HG03159 (cell line): ENCODE results near the gene PBX3.
A peak's percentile ranks its signal among the peaks of the same experiment; 100 is the strongest.

Source experiments
- ATAC-seq: cut with Tn5 transposase; IDR thresholded peaks from one replicate; pipeline ENCODE4 v1.9.1; 2021; ENCODE audit warnings: mild to moderate bottlenecking, moderate library complexity; ENCODE audit not compliant: unreplicated experiment

The PBX3 gene

DNA sequence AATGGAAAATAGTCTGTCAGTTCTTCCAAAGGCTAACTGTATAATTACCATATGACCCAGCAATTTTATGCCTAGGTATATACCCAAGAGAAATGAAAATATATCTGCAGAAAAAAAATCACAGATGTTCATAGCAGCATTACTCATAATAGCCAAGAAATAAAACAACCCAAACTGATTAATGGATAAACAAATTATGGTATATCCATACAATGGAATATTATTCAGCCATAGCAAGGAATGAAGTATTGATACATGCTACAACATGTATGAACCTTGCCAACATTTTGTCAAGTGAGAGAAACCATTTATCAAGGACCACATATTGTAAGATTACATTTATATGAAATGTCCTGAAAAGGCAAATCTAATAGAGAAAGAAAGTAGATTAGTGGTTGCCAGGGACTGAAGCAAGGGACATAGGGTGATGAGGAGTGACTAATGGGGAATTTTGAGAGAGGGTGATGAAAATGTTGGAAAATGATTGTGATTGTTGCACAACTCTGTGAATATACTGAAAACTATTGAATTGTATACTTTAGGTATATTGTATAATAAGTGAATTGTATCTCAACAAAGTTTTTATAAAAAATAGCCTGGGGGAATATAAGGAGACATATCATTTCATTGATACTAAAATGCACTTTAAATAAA, 114.4 kb downstream of the PBX3 start:
- no peak for ATAC-seq

DNA sequence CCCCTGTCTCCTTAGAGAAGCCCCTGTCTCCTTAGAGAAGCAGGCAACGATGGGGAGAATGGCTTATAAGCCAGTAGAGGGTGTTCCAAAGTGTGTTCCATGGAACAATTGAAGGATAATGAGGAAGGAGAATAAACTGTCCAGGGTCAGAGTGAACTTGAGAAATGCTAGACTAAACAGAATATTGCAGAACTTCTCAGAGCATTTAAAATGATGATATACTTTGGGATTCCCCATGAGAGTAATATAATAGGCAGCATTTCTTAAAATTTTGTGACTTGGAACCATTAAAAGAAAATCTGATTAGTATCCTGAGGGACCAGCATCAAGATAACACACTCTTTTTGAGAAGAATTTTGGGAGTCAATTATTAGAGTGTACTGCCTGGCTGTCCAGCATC, 116.8 kb downstream of the PBX3 start:
- ATAC-seq: no peak

DNA sequence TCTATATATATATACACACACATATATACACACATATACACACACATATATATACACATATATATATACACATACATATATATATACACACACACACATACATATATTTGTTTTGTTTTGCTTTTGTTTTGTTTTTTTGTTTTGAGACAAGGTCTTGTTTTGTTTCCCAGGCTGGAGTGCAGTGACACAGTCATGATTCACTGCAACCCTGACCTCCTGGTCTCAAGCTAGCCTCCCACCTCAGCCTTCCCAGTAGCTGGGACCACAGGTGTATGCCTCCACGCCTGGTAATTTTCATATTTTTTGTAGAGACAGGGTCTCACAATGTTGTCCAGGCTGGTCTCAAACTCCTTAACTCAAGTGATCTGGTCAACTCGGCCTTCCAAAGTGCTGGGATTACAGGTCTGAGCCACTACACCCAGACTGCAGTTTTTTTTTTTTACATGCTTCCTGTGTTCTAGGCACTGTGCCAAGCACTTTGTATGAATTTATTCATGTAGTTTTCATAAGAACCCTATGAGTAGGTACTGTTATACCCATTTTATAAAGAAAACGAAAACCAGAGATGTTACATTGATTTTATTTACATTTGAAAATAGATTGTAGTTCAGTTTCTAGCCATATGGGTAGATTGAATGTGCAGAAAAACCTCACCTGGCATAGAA, 120.7 kb downstream of the PBX3 start:
- no peak for ATAC-seq

DNA sequence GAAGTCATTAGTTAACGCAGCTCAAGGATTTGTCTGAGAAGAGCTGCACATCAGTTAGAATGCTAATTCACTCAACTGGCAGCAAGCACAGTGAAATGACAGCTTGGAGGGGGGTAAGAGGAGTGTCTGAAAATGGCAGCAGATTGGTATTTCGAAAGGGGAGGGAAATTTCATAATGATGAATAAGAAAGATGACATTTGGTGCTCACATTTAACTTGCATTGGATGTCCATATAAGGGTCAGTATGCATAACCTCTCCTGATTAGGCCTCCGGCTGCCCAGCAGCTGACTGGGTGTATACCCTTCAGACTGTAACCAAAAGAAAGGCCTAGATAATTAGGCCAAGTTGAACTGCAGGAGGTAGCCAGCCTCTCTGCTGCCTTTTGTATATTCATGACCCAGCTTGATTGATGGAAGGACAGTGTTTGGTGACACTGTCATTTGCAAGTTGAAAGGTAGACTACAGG, 131.0 kb downstream of the PBX3 start:
- ATAC-seq: no peak

DNA sequence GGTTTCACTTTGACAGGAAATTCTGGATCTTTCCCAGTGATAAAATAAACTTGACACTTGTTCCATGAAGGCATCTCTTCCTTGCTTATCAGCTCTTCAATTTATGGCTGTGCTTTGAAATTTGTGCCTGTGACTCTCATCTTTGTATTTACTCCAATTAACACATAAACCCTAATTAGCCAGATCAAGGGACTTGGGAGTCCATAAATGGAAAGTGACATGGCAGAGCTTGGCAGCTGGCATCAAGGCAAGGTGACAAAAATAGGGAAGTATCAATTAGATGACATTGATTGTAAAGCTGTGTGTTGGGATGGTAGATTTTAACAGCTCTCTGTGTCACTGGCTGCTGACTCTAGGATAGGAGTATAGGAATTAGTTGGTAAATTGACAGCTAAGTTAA, 133.9 kb downstream of the PBX3 start:
- ATAC-seq: no peak

DNA sequence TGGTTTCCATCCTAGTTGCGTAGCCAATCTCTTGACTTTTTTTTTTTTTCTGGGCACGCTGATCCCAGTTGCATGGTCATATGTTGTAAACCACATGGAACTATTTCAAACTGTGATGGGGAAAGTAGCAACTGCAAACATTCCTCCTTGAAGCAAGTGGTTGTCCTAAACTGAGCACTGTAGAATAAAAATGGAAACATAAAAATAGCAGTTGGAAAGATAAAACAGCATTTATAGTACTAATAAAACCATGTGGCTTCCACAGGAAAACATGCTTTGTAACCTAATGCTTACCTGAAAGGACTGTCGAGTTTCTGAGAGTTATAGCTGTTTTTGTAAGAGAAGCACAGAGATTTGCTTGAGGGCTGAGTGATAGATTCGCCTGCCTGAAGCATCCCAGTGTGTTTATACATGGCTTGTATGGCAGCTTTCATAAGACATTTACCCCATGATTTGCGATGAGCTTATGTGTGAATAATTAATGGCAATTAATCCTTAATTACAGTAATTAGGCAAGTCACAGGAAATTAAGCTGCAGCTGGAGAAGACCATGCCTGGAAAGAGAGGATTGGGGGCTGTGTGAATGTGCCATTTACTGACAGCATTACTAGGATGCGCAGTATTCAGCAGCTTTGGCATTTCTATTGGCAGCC, 136.5 kb downstream of the PBX3 start:
- no peak for ATAC-seq

DNA sequence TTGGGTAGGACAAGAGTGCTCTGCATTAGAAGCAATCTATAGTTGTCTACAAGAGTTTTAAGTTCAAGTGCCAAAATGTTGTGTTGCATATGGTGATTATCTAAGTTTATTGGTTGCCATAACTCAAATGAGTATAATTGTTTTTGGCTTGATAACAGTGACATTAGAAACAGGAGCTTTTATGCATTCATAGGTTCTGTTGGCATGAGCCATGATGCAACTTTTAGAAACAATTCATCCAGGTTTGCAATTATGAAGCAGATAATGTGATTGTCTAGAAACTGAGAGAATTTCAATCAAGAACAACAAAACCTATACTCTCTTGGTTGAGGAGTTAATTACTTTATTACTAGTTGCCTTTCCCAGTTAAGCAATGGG, 137.0 kb downstream of the PBX3 start:
- ATAC-seq: no peak

DNA sequence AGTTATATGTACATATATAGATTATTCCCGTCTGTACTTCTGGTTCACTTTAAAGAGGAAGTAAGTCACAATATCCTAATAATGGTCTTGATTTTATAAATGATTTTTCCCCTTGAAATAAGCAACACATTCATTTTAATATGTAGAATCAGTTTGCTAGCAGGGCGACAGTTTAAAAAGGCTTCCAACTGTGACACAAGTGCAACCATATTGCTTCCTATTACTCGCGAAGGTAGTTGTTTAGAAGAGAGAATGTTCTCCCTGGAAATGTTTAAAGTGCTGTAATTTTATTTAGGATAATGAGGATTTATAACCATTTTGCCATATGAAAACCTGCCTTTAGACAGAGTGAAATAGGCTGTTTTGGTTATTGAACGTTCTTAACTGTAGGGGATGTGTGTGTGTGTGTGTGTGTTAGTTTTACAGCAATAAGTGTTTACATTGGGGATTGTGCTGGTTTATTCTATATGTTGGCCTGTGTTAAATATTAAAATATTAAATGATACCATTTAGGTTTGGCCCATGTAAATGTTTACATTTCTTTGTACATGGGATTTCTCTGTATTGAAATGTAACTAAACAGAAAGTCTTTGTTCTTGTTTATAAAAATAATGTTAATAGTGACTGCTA, 138.3 kb downstream of the PBX3 start:
- ATAC-seq: no peak

DNA sequence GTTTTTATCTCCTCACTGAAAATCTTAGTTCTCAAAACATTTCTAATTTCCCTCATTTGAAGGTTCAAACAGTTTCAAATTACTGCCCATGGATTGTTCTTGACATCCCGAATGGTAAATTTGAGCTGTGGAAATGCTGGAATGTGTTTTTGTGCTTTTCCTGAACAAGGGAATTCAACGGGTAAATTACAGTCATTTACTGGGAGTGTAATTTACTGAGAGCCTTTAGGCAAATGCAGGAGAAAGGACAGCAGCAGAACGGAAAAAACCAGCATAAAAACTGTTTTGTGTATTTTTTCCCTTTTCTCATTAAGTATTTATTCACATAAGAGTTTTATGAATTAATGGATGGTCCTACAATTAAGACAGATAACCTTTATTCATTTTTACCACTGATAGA, 139.2 kb downstream of the PBX3 start:
- ATAC-seq: no peak

DNA sequence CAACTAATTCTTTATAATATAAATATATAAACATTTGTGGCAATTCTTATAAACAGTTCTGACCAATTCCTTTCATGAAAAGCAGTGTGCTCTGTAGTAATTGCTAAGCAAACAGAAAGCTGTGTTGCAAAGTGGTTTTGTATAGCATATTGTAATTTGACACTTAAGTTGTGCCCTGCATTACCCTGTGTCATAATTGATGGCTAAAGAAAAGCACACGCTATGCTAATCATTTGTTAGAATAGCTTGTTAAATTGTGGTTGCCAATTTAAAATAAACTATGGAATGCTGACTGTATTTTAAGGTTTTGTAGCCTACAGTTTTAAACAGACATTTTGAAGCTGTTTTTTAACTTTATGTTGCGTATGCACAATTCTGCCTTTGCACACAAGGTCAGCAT, 140.0 kb downstream of the PBX3 start:
- no peak for ATAC-seq

DNA sequence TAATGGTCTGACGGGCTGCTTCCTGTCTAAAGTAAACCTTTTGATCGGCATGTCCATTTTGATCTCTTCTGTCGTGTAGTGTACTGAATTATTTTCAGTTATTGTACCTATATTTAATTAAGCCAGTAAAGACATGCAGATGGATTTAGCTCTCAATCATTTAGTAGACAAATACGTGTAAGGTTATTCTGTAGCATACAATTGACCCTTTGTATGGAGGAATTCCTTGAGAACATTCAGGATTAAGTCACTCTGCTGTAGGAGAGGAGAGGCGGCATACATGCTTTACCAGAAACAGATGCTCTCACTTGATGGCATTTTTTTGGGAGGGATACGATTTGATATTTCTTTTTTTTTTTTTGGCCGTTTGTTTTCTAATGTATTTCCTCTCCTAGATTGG, 141.0 kb downstream of the PBX3 start:
- no peak for ATAC-seq

DNA sequence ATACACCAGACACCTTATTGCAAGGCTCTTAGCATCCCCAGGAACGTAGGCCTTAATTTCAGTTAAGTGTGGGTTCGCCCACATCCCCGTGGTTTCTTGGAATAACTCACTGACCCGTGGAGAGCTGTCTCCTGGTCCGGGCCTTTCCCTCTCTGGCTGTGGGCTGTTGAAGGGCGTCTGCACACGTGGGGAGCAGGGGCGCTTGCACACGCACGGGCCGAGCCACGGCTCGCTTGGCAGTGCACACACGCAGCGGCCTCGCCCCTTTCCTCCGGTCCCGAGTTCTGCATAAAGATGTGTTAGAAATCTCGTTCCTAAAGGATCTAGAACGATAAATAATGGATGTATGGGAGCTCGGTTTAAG, 141.9 kb downstream of the PBX3 start:
- ATAC-seq: peak; percentile 18

DNA sequence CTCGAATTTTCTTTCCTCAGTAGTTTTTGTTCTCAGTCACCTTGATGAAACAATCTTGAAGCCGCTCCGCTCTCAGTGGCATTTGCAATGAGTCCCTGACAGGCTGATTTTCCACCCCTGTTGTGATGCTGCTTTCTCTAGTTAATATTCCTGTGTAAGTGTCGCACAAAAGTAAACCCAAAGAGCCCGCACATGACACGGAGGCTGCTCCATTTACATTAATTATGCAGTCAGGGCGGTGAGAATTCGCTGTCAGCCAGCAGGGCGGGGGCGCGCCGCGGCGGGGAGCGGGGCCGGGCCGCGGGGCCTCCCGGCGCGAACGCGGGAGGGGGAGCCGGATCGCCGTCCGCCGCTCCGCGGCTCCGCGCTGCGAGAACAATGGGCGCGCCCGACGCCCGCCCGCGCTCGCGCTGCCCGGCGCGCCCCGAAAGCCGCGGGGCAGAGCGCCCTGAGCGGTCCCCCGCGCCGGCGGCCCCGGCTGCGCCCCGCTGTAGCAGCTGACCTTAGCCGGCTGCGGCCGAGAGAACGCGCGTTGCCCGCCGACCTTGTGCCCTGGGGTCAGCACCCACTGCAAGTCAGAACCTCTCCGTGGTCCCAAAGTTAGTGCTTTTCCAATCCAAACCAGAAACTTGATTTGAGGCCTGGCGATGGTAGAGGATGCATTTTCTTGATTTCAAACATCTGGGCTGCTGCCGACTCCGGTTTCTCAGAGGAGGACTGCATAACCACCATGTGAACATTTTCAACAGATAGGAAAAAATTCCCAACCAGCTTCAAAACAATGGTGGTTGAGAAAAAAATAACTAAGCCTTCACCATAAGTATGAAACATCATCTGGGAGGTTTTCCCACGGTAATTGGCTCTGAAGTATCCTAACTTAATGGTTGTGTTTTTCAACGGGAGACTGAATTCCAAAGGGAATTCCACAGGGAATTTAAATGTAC, 142.6 kb downstream of the PBX3 start:
- peak; percentile 54 for ATAC-seq

DNA sequence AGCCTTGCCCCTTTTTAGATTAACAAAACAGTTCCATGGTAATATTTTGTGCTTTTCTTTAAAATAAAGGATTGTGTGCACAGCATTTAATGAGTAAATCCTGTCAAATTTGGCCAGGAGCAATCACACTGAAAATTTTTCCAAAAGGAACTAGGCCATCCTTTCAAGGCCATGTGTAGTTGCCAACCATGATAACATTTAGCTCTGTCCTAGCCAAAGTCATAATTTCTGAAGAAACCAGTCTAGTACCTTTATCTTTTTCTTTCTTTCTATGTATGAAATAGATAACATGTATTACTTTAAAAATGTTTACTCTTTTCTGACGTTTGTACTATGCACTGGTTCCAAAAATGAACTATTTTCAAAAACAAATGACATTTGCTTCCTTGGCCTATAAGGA, 143.7 kb downstream of the PBX3 start:
- ATAC-seq: no peak

DNA sequence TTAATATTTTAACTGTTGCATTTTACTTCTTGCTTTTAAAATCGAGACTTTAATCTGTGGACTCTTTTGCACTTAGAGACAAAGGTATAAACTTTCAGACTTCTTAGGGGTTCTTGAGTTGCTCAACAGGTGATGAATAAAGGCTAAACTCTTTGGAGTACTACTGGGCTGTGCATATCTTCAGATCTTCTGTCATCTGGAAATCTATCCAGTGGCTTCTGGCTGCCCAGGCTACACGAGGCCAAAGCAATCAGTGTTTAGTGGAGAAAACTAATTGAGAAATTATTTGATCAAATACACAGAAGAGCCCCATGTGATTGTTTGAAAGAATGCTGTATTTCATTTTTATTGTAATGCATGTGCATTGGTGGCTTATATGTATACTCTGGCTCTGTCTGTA, 146.1 kb downstream of the PBX3 start:
- no peak for ATAC-seq

DNA sequence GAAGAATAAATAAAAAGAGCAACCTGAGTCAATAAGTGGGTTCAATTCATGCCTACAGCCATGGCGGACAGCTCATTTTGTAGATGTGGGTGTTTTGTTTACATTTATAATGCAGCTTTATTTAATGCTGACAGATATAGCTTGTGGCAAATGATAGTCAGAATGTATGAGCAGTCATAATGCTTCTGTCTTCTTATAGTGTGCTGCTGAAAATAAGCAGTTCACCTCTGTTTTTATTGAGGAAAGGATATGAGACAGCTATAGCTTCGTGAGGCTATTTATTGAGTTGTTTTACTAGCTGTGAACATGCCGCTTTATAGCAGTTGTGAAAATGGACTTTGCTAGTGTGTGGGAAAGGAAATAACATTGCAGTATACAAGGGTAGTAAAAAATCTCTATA, 147.4 kb downstream of the PBX3 start:
- no peak for ATAC-seq

DNA sequence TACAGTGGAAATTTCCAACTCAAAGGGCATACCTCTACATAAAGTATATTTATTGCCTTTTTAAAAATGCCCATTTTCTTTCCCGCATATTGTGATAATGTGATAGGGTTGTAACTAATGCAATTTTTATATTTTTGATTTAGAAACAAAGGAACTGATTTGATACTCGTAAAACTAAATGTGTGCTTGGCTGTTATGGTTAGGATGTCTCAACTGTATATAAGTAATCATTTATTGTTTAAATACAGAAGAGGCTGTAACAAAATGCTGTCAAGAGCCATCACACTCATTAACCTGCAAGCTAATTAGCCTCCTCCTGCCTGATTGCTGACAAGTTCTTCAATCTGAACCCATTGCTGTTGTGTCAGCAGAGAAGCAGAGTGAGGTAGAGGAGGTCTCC, 149.2 kb downstream of the PBX3 start:
- no peak for ATAC-seq

DNA sequence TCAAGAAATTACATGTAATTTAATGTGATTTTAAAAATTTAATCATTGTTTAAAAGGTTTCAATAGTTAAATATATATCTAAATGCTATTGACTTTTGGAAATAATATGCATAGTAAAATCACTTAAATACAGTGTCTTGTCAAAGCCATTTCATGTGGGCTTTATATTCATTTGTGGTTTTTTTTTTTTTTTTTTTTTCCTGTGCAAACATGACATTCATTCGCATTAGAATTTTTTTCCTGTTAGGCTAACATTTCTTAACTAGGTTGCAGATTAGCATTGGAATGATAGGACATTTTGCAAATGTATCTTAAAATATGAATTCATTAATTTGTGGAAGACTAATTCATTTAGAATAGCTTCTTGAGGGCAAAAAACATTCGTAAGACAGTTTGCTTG, 149.8 kb downstream of the PBX3 start:
- no peak for ATAC-seq

DNA sequence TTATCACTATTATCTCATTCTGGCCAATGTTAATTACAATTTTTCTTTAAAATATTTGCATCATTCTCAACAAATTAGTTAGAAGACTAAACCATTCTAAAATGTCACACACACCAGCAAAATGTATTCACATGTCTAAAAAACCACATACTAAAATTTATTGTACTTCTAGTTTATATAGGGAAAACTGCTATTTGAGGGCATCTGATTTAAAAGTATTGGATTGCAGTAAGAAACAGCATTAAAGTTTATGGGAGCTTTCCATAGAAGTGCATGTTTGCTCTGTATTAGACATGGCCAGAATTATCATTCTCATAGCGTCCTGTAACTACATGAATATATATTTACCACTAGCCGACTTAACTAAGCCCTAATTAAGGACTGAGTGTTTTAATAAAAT, 150.3 kb downstream of the PBX3 start:
- ATAC-seq: no peak

DNA sequence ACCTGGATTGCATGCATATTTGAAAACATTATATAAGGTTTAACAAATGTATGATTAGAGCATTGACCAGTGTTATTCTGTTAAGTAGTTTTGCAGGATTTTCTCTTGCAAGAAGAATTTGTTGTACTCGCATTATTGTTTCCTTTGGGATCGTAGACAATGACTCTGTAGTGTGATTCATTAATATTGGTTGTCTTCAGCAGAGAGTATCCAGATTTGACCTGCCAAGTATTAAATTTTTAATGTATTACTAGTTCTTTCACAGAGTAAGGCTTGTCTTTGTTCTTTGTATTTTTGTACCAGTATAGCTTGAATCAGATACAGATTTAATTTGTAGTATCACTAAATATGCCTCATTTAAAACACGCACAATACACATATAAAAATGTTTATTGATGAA, 155.0 kb downstream of the PBX3 start:
- no peak for ATAC-seq
